OCI-LY3 (cell line): Measurements from ENCODE around the gene GALNT14.

Source experiments
- CTCF ChIP-seq: fragments of 200-600, 300-600 bp; sonication (generic); IDR thresholded peaks from 2 replicates; pipeline ENCODE4 v1.5.1; 2014; ENCODE audit warnings: antibody characterized with exemption, low read length, low read depth
- EZH2phosphoT487 ChIP-seq: fragments of 200-600 bp; shearing (Covaris generic); IDR thresholded peaks from 2 replicates; pipeline ENCODE4 v1.6.1; 2018; ENCODE audit warnings: antibody characterized with exemption, mixed run types, low read depth

- TF ChIP-seq CTCF (no peak), EZH2phosphoT487 (no peak)
These were observed 9.4 kb upstream of the GALNT14 start for GRCh38 chr2:31147645-31148044.
